Medulla oblongata (tissue), 1 donor: ENCODE results near the gene JPT2.
"Not testable (repeated sequence)": the region's sequence is repeated elsewhere in the genome, so short reads cannot be mapped to it uniquely, and the experiment has no call there.

ENCODE experiments used
- DNase-seq: peaks from one replicate; pipeline ENCODE4 v3.0.0-alpha.2; 2015; ENCODE audit errors: extremely low spot score

The JPT2 gene

GRCh38 chr16:1674751-1675664, 3.1 kb upstream of the JPT2 start:
- no peak for DNase-seq

- DNase-seq, result no peak
These were observed 1.4 kb upstream of the JPT2 start for GRCh38 chr16:1676661-1677060.

GRCh38 chr16:1677339-1677738, 740 bp upstream of the JPT2 start:
- DNase-seq, result no peak

- peak; percentile 41 for DNase-seq
These were observed 520 bp downstream of the JPT2 start for GRCh38 chr16:1678500-1679098.

- no peak for DNase-seq
These were observed 2.3 kb downstream of the JPT2 start for GRCh38 chr16:1680361-1680760.

- peak; percentile 73 for DNase-seq
These were observed 3.0 kb downstream of the JPT2 start for GRCh38 chr16:1681032-1681431.

GRCh38 chr16:1687427-1688316, 9.6 kb downstream of the JPT2 start:
- no peak for DNase-seq

GRCh38 chr16:1688807-1689560, 10.9 kb downstream of the JPT2 start:
- no peak for DNase-seq

GRCh38 chr16:1689853-1690252, 11.8 kb downstream of the JPT2 start:
- no peak for DNase-seq

- DNase-seq, result no peak
These were observed 12.7 kb downstream of the JPT2 start for GRCh38 chr16:1690810-1691209.

- no peak for DNase-seq
These were observed 13.2 kb downstream of the JPT2 start for GRCh38 chr16:1691276-1691675.

GRCh38 chr16:1691956-1692355, 13.9 kb downstream of the JPT2 start:
- no peak for DNase-seq

- no peak for DNase-seq
These were observed 18.8 kb downstream of the JPT2 start for GRCh38 chr16:1696863-1697262.

GRCh38 chr16:1698680-1699079, 20.6 kb downstream of the JPT2 start:
- no peak for DNase-seq

- no peak for DNase-seq
These were observed 22.2 kb downstream of the JPT2 start for GRCh38 chr16:1700246-1700645.

- no peak for DNase-seq
These were observed 23.3 kb downstream of the JPT2 start for GRCh38 chr16:1701216-1701878.

- not testable (repeated sequence) for DNase-seq
These were observed 27.2 kb downstream of the JPT2 start for GRCh38 chr16:1705324-1705687.

- peak; percentile 93 for DNase-seq
These were observed 27.8 kb downstream of the JPT2 start, which contains the start of gene MAPK8IP3 for GRCh38 chr16:1705688-1706385. Gene MAPK8IP3, plus strand, starts transcription at chr16:1706195. Its CDS starts 145 bp downstream, at chr16:1706340.

GRCh38 chr16:1706386-1707192, 28.5 kb downstream of the JPT2 start:
- DNase-seq, result no peak
